ENCODE results near the gene TNS2.

GRCh38 chr12:53062011-53062961, 12.4 kb downstream of the TNS2 start:
- TF ChIP-seq CTCF (IDR thresholded peaks at IDR 0.05; ENCODE audit: insufficient read depth, low read length, poor library complexity, severe bottlenecking) (no peak), EZH2phosphoT487 (conservative IDR thresholded peaks at IDR 0.05; ENCODE audit: low read length) (no peak)

All from SU-DHL-6 (cell line).